HG03066 (cell line): ENCODE measurements around the gene C22orf23.
"Not testable (repeated sequence)": the region's sequence is repeated elsewhere in the genome, so short reads cannot be mapped to it uniquely, and the experiment has no call there.

Experiments used
- ATAC-seq: cut with Tn5 transposase; IDR thresholded peaks from one replicate; pipeline ENCODE4 v1.9.1; 2021; ENCODE audit warnings: low read depth; ENCODE audit not compliant: unreplicated experiment

C22orf23 gene

DNA sequence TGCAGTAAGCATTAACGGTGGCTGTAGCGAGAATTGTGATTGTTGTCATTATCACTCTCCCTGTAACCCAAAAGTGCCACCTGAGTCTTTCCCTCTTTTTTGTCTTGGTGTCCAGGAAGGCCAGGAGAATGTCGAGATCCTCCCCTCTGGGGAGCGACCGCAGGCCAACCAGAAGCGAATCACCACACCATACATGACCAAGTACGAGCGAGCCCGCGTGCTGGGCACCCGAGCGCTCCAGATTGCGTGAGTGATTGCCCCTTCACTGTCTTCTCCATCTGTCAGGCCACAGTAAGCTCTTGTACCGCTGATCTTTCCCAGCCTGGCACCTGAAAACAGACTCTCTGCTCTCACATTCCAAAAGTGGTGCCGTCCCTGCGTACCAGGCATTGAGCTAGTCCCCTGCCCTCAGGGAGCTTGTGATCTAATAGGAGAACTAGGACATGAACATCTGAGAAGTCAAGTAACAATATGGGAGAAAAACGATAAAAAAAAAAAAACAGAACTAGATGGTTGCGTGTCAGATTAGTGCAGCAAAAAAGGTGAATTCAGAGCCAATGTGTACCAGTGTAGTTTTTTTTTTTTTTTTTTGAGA lies 5.9 kb upstream of the C22orf23 start:
- no peak for ATAC-seq

DNA sequence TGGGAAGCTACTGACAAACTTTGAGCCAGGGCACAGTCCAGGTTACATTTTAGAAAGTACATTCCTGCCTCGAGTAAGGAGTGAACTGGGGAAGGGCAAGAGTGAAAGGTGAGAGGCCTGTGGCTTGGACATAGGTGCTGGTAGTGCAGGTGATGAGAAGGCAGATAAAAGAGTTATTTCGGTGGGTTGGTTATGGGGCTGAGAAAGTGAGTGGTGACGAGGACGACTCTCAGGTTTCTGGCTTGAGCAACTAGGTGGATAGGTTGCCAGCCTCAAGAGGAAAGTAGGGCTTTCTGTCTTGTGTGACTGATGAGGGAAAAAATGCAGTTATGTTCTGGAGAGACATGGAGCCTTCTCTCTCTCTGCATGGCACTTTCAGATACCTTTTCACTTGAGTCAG lies 3.8 kb upstream of the C22orf23 start:
- no peak for ATAC-seq

DNA sequence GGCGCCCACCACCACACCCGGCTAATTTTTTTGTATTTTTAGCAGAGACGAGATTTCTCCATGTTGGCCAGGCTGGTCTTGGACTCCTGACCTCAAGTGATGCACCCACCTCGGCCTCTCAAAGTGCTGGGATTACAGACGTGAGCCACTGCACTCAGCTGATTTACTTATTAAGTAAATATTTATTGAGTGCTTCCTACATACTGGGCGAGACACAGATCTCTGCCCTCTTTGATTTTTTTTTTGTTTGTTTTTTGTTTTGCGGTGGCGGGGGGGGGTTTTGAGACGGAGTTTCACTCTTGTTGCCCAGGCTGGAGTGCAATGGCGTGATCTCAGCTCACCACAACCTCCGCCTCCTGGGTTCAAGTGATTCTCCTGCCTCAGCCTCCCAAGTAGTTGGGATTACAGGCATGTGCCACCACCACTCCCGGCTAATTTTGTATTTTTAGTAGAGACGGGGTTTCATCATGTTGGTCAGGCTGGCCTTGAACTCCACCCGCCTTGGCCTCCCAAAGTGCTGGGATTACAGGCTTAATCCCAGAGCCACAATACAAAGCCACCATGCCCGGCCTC lies 2.5 kb upstream of the C22orf23 start:
- not testable (repeated sequence) for ATAC-seq

DNA sequence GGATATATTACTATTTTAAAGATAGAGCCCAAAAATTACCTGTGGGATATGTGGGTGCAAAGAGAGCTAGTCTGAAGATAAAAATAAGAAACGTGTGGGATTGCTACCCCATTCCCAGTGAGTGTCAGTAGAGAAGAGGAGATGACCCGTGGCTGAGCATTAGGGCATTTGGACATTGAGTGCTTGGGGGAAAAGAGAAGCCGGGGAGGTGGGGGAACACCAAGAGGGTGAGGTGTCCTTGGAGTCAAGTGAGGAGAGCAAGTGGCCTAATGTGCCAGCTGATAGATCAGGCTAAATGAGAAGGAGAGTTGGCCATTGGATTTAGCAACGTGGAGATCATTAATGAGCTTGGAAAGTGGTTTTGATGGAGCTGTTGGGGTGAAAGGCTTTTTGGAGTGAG lies 1.3 kb upstream of the C22orf23 start:
- ATAC-seq: no peak

DNA sequence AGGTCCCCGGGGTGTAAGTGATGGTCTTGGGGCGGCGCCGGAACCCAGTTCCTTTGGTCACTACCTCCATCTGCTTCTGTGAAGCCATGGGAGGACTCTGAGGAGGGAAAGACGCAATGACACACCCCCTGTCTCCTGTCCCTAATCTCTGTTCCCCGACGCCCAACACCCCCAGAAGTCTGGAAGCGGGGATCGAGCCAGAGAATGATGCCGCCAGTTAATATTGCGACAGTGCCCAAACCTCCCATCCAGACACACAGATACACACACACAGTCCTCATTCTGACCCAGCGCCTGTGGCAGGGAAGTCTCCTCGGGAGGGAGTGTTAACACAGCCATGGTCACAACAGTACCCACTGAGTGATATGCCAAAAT lies 352 bp downstream of the C22orf23 start:
- peak; percentile 28 for ATAC-seq

DNA sequence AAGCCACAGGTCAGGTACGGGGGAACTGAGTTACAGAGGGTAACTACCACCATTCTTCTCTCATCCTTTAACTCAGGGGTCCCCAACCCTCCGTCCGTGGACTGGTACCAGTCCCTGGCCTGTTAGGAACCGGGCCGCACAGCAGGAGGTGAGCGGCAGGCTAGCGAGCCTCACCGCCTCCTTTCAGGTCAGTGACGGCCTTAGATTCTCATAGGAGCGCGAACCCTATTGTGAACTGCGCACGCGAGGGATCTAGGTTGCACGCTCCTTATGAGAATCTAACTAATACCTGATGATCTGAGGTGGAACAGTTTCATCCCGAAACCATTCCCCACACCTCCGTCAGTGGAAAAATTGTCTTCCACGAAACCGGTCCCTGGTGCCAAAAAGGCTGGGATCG lies 772 bp downstream of the C22orf23 start:
- not testable (repeated sequence) for ATAC-seq

DNA sequence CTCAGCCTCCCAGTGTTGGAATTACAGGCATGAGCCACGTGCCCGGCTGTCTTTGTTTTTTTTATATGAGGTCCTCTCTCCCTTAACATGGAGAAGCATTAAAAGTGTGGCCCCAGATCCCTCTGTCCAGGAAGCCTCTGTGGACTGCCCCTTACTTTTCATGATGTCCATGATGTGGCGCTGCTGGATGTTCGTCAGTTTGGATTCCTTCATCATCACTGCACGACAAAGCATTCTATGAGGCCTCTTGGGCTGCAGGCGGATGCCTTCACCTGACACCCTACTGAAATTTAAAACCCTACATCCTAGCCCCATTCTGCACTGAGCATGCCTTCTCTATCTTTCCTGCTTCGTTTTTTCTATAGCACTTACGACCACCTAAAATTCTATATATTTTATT lies 2.1 kb downstream of the C22orf23 start:
- ATAC-seq: no peak

DNA sequence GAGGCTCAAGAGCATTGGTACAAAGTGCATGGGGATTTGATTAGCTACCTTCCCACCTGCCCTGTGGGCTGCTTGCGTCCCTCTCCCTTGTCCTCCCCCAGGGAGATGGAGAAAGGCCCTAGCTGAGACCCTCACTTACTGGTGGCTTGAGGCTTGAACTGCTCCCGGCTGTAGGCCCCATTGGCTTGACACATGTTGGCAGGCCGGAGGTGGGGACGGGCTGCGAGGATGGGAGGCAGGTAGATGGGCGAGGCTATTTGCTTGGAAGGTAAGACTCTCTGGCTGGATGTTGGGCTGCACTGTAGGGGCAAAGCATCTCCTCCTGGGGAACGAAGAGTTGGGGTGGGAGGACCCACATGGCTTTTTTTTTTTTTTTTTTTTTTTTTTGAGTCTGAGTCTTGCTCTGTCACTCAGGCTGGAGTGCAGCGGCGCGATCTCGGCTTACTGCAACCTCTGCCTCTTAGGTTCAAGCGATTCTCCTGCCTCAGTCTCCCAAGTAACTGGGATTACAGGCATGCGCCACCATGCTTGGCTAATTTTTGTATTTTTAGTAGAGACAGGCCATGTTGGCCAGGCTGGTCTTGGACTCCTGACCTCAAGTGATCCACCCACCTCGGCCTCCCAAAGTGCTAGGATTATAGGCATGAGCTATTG lies 6.1 kb downstream of the C22orf23 start:
- ATAC-seq: not testable (repeated sequence)

DNA sequence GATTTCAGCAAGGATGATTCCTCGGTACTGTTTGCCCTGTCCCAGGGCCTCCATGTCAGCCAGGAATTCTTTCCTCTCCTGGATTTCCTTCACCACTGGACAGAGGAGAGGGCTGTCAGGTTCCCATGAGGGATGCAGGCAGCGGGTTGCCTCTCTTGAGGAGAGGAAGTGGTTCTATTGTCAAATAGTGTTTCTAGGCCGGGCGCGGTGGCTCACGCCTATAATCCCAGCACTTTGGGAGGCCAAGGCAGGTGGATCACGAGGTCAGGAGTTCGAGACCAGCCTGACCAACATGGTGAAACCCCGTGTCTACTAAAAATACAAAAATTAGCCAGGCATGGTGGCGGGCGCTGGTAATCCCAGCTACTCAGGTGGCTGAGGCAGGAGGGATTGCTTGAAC lies 9.0 kb downstream of the C22orf23 start:
- not testable (repeated sequence) for ATAC-seq

DNA sequence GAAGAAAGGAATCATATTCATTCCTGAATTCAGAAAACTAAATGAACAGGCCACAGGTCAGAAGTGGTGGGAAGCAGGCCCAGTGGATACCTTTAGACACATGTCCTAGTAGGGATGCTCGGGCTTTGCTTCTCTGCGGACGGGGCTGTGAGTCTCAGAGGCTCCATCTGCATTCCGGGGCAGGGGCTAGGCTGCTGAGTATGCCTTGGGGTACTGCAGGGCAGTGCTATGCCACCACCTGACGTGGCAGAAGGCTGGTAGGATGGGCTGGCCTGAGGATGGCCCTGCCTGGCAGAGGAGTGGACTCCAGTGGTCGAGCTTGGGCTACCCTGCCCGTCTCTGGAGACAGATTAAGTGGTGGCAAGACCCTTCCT lies 9.6 kb downstream of the C22orf23 start:
- no peak for ATAC-seq

DNA sequence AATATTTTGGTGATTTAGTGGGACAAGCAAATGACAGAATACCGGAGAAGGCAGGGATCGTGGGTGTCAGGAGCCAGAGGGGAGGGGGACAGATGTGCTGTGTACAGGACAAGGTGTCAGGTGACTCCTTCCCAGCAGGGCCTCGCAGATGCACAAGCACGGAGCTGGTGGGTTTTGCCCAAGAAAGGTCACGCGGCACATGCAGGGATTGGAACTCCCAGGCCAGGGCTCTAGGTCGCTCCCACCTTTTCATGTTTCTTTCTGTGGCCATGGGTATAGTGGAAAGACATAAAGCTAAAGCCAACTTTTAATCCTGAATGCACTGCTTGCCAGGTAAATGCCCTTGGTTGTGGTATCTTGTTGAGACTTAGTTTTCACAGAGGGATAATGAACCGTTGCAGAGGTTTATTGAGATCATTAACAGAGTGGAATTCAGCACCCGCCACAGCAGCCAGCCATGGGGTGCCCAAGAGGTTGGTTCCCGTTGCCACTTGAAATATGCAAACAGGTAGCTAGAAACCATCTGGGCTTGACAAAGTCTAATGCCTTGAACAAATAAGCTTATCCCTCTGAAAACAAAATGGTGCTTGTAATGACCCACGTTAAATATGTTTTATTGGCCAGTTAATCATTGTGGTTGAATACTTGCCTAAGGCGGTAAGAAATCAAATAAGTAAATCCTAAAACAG lies 10.1 kb downstream of the C22orf23 start:
- ATAC-seq: no peak

DNA sequence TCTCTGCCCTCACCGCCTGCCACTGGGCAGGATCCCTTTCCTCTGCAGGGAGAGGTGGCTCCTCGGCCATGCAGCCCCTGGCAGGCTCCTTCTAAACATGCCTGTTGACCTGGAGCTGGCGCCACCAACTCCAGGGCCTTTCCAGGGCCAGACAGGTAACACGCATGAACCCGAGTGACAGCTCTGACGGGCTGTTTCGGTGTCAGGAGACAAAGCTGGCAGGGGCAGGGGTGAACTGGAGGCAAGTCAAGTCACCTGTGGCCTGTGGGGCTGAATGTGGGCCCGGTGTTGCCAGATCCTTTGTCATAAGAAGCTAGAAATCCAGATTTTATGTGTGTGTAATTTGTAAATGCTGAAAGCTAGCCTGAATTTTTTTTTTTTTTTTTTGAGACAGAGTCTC lies 11.3 kb downstream of the C22orf23 start:
- no peak for ATAC-seq

DNA sequence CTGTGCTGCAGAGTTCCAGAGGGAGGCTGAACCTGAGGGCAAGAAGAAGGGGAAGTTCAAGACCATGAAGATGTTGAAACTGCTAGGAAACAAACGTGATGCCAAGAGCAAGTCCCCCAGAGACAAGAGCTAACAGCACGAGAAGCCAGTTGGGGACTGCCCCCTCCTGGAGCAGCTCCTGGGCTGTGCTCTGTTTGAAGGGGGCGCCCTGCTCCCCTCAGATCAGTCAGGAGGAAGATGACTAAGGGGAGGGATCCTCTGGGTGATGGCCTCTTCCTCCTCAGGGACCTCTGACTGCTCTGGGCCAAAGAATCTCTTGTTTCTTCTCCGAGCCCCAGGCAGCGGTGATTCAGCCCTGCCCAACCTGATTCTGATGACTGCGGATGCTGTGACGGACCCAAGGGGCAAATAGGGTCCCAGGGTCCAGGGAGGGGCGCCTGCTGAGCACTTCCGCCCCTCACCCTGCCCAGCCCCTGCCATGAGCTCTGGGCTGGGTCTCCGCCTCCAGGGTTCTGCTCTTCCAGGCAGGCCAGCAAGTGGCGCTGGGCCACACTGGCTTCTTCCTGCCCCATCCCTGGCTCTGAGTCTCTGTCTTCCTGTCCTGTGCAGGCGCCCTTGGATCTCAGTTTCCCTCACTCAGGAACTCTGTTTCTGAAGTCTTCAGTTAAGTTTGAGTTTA lies 12.6 kb downstream of the C22orf23 start:
- ATAC-seq: no peak

DNA sequence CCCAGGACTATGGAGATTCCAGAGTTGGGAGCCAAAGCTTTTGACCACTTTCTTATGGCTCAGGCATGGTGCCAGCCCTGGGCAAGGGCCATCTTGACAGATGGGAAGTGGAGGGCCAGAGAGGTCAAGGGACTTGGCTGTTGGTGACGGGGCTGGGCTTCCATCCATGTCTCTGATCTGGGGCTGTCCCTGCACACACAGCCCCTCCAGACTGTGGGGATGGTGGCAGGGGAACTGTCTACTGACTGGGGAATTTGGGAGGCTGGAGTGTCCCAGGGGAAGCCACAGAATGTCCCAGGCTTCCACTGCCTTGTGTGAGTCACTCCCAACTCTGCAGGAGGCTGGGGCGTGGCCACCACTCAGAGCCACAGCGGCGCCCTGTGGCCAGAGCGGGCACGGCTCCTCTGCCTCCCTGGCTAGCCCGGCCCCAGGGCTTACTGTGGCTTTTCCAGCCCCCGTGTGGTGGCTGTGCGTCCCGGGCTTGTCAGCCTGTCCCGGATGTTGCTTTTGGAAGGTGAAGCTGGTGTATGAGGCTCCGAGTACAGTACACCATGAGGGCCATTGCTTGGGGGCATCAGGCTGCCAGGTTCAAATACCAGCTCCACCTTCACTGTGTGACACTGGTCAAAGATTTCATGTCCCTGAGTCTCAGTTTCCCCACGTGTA lies 19.6 kb downstream of the C22orf23 start:
- ATAC-seq: peak; percentile 77

DNA sequence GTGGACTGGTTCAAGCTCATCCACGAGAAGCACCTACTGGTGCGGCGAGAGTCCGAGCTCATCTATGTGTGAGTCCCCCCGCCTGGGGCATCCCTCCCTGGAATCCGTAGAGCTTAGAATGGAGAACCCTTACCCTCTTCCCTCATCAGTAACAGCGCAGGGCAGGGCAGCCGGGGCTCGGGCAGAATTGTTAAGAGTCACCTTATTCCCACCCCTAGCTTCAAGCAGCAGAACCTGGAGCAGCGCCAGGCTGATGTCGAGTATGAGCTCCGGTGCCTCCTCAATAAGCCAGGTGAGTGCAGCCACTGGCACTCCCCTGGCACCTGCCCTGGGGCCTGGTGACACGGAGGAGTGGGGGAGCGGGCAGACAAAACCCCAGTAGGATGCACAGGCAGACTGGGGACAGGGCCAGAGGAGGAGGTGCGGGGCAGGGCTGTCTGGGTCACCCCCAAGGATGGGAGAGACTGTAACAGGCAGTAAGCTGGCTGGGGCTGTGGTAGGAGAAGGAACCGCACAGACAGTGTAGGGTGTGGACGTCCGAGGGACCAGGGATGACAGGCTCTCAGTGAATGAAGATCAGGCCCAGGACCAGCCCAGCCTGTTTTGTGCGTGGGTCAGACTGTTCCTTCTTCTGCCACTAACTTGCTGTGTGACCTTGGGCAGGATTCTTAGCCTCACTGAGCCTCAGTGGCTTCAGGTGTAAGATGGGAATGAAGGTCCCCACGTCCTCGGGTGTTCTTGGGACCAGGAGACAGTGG lies 20.4 kb downstream of the C22orf23 start:
- no peak for ATAC-seq

DNA sequence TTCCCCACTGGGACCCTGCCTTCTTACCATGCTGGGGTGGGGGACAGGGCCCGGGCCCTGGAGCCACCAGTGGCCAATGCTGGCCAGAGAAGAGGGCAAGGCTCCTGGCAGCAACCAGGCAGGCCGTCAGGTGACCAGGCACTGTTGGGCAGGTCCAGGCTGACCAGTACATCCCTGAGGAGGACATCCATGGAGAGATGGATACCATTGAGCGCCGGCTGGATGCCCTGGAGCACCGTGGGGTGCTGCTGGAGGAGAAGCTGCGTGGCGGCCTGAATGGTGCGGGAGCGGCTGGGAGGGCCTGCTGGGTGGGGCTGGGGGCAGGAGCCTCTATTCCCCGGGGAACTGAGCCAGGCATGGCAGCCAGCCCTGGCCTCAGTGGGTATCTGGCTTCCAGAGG lies 21.0 kb downstream of the C22orf23 start:
- ATAC-seq: no peak

DNA sequence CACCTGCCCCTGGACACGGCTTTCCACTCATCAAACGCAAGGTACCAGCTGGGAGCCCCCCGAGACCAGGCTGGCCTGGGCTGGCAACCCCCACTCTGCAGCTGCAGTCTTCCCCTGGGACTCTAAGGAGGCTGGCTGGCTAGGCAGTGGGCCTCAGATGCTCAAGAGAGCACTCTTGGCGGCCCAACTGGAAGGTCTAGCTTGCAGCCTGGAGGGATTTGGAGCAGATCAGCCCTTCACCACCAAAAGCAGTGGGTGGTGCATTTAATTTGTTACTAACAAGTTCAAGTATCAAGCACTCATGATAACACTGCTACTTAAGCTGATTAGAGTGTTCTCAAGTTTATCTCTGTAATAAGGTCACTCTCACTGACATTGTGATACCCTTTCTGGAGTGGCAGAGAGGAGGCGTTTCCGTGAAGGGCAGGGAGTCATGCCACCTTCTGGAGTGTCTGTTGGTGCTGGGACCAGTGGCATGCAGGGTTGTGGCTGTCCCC lies 21.5 kb downstream of the C22orf23 start:
- no peak for ATAC-seq

DNA sequence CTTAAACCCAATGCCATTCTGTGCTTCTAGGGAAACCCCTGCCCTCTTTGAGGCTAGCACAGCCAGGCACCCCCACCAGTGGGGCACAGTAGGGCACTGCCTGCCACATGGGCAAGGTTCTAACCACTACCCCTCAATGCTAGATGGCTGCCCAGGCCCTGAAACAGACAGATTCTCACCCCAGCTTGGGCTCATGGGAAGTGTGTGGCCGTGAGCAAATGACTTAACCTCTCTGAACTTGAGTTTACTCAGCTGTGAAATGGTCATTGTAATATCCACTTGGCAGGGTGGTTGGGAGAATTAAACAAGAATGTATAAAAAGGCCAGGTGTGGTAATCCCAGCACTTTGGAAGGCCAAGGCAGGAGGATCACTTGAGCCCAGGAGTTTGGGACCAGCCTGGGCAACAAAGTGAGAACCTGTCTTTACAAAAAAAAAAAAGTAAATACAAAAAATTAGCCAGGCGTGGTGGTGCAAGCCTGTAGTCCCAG lies 22.4 kb downstream of the C22orf23 start:
- no peak for ATAC-seq

DNA sequence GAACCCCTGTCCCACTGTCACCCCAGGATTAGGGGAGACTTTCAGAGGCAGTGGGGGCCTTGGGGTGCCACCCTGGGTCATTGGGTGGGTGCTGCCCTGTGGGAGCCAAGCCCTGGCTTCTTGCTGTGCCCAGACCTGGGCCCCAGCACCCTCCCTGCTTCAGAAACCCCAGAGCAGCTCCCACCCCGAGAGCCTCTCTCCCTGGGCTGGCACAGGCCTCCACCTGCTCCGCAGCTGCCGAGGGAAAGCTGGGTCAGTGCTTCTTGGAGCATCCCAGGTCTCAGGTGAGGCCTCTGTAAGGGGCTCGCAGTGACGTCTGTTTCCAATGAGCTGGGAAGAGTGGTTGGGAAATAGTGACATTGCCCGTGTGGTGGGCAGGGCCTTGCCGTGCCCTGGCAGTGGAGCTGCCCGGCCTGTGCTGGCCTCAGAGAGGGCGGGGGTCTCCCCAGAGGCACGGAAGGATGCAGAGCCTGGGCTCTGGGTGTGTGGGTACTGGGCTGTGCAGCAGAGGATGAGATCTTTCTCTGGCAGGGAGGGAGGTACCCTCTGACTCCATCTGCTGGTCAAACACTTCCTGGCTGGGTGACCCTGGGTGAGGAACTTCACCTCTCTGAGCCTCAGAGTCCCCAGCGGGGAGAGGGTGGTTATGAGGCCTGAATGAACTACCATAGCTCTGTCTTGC lies 23.0 kb downstream of the C22orf23 start:
- no peak for ATAC-seq
